ENCODE data around the gene ZFP90.
"Not testable (repeated sequence)": the region's sequence is repeated elsewhere in the genome, so short reads cannot be mapped to it uniquely, and the experiment has no call there.

ZFP90 gene

GRCh38 chr16:68517606-68518166 is 21.4 kb upstream of the ZFP90 start:
- no peak for DNase-seq (ENCODE audit: low read depth in 2 of 2)

- DNase-seq (ENCODE audit: low read depth in 2 of 2): no peak
Observed at GRCh38 chr16:68519225-68519745, 19.8 kb upstream of the ZFP90 start.

GRCh38 chr16:68520649-68521086 is 18.4 kb upstream of the ZFP90 start:
- peak; percentile 82 for DNase-seq (ENCODE audit: low read depth in 2 of 2)

GRCh38 chr16:68524069-68524820 is 14.8 kb upstream of the ZFP90 start:
- no peak for DNase-seq (ENCODE audit: low read depth in 2 of 2)

- no peak for DNase-seq (ENCODE audit: low read depth in 2 of 2)
Observed at GRCh38 chr16:68526143-68526781, 12.8 kb upstream of the ZFP90 start.

- DNase-seq (ENCODE audit: low read depth in 2 of 2): no peak
Observed at GRCh38 chr16:68526782-68527145, 12.3 kb upstream of the ZFP90 start.

- DNase-seq (ENCODE audit: low read depth in 2 of 2): no peak
Observed at GRCh38 chr16:68528233-68528632, 10.9 kb upstream of the ZFP90 start.

GRCh38 chr16:68528686-68529379 is 10.3 kb upstream of the ZFP90 start:
- DNase-seq (ENCODE audit: low read depth in 2 of 2): peak; percentile 81 to 84

GRCh38 chr16:68529608-68529930 is 9.5 kb upstream of the ZFP90 start:
- DNase-seq (ENCODE audit: low read depth in 2 of 2): no peak

- DNase-seq (ENCODE audit: low read depth in 2 of 2): peak; percentile 87
Observed at GRCh38 chr16:68529931-68530701, 9.0 kb upstream of the ZFP90 start.

GRCh38 chr16:68533937-68534336 is 5.2 kb upstream of the ZFP90 start:
- no peak for DNase-seq (ENCODE audit: low read depth in 2 of 2)

- DNase-seq (ENCODE audit: low read depth in 2 of 2): no peak
Observed at GRCh38 chr16:68535331-68535730, 3.8 kb upstream of the ZFP90 start.

- DNase-seq (ENCODE audit: low read depth in 2 of 2): no peak
Observed at GRCh38 chr16:68539711-68540239, 684 bp downstream of the ZFP90 start.

GRCh38 chr16:68548947-68549346 is 9.9 kb downstream of the ZFP90 start:
- DNase-seq (ENCODE audit: low read depth in 2 of 2): no peak

- DNase-seq (ENCODE audit: low read depth in 2 of 2): no peak
Observed at GRCh38 chr16:68553186-68553585, 14.1 kb downstream of the ZFP90 start.

GRCh38 chr16:68560341-68560740 is 21.2 kb downstream of the ZFP90 start:
- DNase-seq (ENCODE audit: low read depth in 2 of 2): not testable (repeated sequence)

- no peak for DNase-seq (ENCODE audit: low read depth in 2 of 2)
Observed at GRCh38 chr16:68563631-68564381, 24.7 kb downstream of the ZFP90 start.

GRCh38 chr16:68564382-68564985 is 25.4 kb downstream of the ZFP90 start:
- DNase-seq (ENCODE audit: low read depth in 2 of 2): no peak

- DNase-seq (ENCODE audit: low read depth in 2 of 2): no peak
Observed at GRCh38 chr16:68574479-68574878, 35.4 kb downstream of the ZFP90 start.

- no peak for DNase-seq (ENCODE audit: low read depth in 2 of 2)
Observed at GRCh38 chr16:68575082-68575481, 36.0 kb downstream of the ZFP90 start.

All from stimulated activated CD4-positive, alpha-beta T cell treated with anti-CD3 and anti-CD28 coated beads, Interleukin-4, amount 100 ng/mL, for 48 hours (primary cell).